K562 (cell line): ENCODE measurements around the gene NCAPD2. TPM values are rescaled to one million over a fixed set of nuclear protein-coding genes. Genes with fewer than 3 reads are reported as not detected.

ENCODE experiments used
- ESRRA ChIP-seq: fragments of 450-650 bp; IDR thresholded peaks from 2 replicates; pipeline ENCODE4 v1.6.1; 2014; ENCODE audit warnings: low read depth, mild to moderate bottlenecking, moderate library complexity, borderline replicate concordance
- NR2C2 ChIP-seq, 2 experiments: fragments of 200-800 bp in 1 of 2; sonication (Bioruptor generic) in 1 of 2; sonication (generic) in 1 of 2; formaldehyde crosslinking in 1 of 2; IDR thresholded peaks; 2 replicates each; pipeline versions ENCODE4 v1.6.1 to v1.8.0; 2016 to 2022; ENCODE audit warnings: mild to moderate bottlenecking in 1 of 2, missing compliant biosample characterization in 1 of 2, missing genetic modification characterization in 1 of 2, missing genetic modification reagents in 1 of 2
- PYGO2 ChIP-seq: fragments of 450-650 bp; IDR thresholded peaks from 2 replicates; pipeline ENCODE4 v1.6.1; 2016; ENCODE audit warnings: mild to moderate bottlenecking, missing genetic modification characterization, moderate library complexity, missing compliant biosample characterization
- RNF2 ChIP-seq: sonication (generic); IDR thresholded peaks from 2 replicates; pipeline ENCODE4 v1.6.1; 2016
- XRCC5 ChIP-seq: fragments of 200-400 bp; formaldehyde crosslinking; IDR thresholded peaks from 2 replicates; pipeline ENCODE4 v1.6.1; 2017; ENCODE audit warnings: low read depth, mild to moderate bottlenecking, low read length
- ZNF57 ChIP-seq: fragments of 450-650 bp; formaldehyde crosslinking; IDR thresholded peaks from 2 replicates; pipeline ENCODE4 v1.4.0; 2020; ENCODE audit warnings: mild to moderate bottlenecking, moderate library complexity
- polyA plus RNA-seq, 8 experiments: library from polyadenylated mRNA; depleted of rRNA in 4 of 8; stranded (reverse) in 5 of 8; unstranded in 3 of 8; fragments of >200 nt; fragmentation: Nextera tagmentation in 2 of 8; fragmentation: Illumina TruSeq in 1 of 8; extraction: Ambion mirVana in 2 of 8; extraction: Trizol in 1 of 8; gene quantifications; 2 replicates each; pipeline versions ENCODE4 v1.2.1 to v1.2.3, GENCODE V29; 2011 to 2014; ENCODE audit warnings: inconsistent platforms in 1 of 8, missing spikeins in 1 of 8
- total RNA-seq, 7 experiments: library from RNA; depleted of rRNA in 6 of 7; stranded (reverse); fragments of >200 nt in 6 of 7; fragmentation: Illumina TruSeq in 2 of 7; extraction: Trizol in 2 of 7; gene quantifications; 2 replicates each; pipeline versions ENCODE4 v1.2.1 to v1.2.3, GENCODE V29; 2011 to 2021; ENCODE audit warnings: low replicate concordance in 1 of 7
- TF ChIP-seq, protein P1 (sequence below): sonication (generic); formaldehyde crosslinking; IDR thresholded peaks from 2 replicates; pipeline ENCODE4 v1.8.0; 2023; ENCODE audit warnings: mild to moderate bottlenecking, missing genetic modification reagents
- TF ChIP-seq, protein P2 (sequence below): IDR thresholded peaks from 3 replicates; pipeline ENCODE4 v1.6.1; 2011; ENCODE audit warnings: borderline replicate concordance, mild to moderate bottlenecking, moderate library complexity; ENCODE audit not compliant: insufficient read length; ENCODE audit errors: extremely low read depth
- TF ChIP-seq, protein P3 (sequence below): fragments of 250-450 bp; sonication (Bioruptor Pico); IDR thresholded peaks from 2 replicates; pipeline ENCODE4 v1.8.0; 2021; ENCODE audit warnings: moderate library complexity, mild to moderate bottlenecking, inconsistent platforms
- TF ChIP-seq, protein P4 (sequence below): fragments of 250-450 bp; sonication (Bioruptor Pico); IDR thresholded peaks from 2 replicates; pipeline ENCODE4 v1.8.0; 2022; ENCODE audit warnings: moderate library complexity, mild to moderate bottlenecking, inconsistent platforms
- TF ChIP-seq, protein P5 (sequence below): fragments of 450-650 bp; IDR thresholded peaks from 2 replicates; pipeline ENCODE4 v1.6.1; 2016; ENCODE audit warnings: low read depth, mild to moderate bottlenecking, moderate library complexity

The NCAPD2 gene
- total and polyA plus RNA-seq, 9 of the 15 experiments (the other 6 are each of a cell fraction or from before 2014, with no cell fraction given) = 16.9 to 93.7 (median 68.3) TPM

DNA sequence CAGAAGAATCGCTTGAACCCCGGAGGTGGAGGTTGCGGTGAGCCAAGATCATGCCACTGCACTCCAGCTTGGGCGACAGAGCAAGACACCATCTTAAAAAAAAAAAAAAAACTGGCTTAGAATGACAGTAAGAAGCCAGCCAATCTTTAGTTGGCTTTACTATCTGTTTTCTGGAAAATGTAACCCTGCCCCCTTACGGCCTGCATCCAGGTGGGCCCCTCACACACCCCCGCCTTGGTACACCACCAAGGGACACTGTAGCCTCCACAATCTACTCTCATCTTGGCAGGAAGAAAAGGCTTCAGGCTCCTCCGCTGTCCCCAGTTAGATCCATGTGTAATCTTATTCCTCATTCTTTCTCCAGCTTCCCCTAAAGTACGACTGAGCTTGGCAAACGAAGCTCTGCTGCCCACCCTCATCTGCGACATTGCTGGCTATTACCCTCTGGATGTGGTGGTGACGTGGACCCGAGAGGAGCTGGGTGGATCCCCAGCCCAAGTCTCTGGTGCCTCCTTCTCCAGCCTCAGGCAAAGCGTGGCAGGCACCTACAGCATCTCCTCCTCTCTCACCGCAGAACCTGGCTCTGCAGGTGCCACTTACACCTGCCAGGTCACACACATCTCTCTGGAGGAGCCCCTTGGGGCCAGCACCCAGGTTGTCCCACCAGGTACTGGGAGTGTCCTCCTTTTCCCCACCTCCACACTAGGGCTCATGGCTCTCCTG is 35.5 kb upstream of the NCAPD2 start (continued):
- TF ChIP-seq, protein P1, sequence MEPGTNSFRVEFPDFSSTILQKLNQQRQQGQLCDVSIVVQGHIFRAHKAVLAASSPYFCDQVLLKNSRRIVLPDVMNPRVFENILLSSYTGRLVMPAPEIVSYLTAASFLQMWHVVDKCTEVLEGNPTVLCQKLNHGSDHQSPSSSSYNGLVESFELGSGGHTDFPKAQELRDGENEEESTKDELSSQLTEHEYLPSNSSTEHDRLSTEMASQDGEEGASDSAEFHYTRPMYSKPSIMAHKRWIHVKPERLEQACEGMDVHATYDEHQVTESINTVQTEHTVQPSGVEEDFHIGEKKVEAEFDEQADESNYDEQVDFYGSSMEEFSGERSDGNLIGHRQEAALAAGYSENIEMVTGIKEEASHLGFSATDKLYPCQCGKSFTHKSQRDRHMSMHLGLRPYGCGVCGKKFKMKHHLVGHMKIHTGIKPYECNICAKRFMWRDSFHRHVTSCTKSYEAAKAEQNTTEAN = no peak
- TF ChIP-seq RNF2 (no peak), PYGO2 (no peak), ESRRA (no peak), XRCC5 (no peak), NR2C2 (CRISPR knock-in tag; IDR thresholded peaks at IDR 0.05) (no peak), NR2C2 (tag; IDR thresholded peaks at IDR 0.05) (no peak), ZNF57 (CRISPR knock-in tag) (no peak)
- TF ChIP-seq, protein P2, sequence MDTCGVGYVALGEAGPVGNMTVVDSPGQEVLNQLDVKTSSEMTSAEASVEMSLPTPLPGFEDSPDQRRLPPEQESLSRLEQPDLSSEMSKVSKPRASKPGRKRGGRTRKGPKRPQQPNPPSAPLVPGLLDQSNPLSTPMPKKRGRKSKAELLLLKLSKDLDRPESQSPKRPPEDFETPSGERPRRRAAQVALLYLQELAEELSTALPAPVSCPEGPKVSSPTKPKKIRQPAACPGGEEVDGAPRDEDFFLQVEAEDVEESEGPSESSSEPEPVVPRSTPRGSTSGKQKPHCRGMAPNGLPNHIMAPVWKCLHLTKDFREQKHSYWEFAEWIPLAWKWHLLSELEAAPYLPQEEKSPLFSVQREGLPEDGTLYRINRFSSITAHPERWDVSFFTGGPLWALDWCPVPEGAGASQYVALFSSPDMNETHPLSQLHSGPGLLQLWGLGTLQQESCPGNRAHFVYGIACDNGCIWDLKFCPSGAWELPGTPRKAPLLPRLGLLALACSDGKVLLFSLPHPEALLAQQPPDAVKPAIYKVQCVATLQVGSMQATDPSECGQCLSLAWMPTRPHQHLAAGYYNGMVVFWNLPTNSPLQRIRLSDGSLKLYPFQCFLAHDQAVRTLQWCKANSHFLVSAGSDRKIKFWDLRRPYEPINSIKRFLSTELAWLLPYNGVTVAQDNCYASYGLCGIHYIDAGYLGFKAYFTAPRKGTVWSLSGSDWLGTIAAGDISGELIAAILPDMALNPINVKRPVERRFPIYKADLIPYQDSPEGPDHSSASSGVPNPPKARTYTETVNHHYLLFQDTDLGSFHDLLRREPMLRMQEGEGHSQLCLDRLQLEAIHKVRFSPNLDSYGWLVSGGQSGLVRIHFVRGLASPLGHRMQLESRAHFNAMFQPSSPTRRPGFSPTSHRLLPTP = no peak
- TF ChIP-seq, protein P3, sequence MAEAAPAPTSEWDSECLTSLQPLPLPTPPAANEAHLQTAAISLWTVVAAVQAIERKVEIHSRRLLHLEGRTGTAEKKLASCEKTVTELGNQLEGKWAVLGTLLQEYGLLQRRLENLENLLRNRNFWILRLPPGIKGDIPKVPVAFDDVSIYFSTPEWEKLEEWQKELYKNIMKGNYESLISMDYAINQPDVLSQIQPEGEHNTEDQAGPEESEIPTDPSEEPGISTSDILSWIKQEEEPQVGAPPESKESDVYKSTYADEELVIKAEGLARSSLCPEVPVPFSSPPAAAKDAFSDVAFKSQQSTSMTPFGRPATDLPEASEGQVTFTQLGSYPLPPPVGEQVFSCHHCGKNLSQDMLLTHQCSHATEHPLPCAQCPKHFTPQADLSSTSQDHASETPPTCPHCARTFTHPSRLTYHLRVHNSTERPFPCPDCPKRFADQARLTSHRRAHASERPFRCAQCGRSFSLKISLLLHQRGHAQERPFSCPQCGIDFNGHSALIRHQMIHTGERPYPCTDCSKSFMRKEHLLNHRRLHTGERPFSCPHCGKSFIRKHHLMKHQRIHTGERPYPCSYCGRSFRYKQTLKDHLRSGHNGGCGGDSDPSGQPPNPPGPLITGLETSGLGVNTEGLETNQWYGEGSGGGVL (CRISPR knock-in tag) = no peak
- TF ChIP-seq, protein P4, sequence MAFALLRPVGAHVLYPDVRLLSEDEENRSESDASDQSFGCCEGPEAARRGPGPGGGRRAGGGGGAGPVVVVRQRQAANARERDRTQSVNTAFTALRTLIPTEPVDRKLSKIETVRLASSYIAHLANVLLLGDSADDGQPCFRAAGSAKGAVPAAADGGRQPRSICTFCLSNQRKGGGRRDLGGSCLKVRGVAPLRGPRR (CRISPR knock-in tag) = no peak
- TF ChIP-seq, protein P5, sequence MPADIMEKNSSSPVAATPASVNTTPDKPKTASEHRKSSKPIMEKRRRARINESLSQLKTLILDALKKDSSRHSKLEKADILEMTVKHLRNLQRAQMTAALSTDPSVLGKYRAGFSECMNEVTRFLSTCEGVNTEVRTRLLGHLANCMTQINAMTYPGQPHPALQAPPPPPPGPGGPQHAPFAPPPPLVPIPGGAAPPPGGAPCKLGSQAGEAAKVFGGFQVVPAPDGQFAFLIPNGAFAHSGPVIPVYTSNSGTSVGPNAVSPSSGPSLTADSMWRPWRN = no peak
